Mesothelial cell of epicardium (in vitro differentiated cells): ENCODE data around the gene TULP4. TPM values are rescaled to one million over a fixed set of nuclear protein-coding genes. Genes with fewer than 3 reads are reported as not detected.

ENCODE experiments used
- DNase-seq, 2 experiments: peaks; one replicate each; pipeline ENCODE4 v3.0.0; 2021; ENCODE audit warnings: low spot score in 2 of 2; ENCODE audit not compliant: unreplicated experiment in 2 of 2
- H3K27ac Mint-ChIP-seq: 2 replicates; pipeline ENCODE4 v1.8.0; 2021; ENCODE audit warnings: mixed read lengths
- H3K27me3 Mint-ChIP-seq: 2 replicates; pipeline ENCODE4 v1.8.0; 2021; ENCODE audit warnings: low read depth, mixed read lengths
- H3K36me3 Mint-ChIP-seq: 2 replicates; pipeline ENCODE4 v1.8.0; 2021; ENCODE audit warnings: mixed read lengths
- H3K4me1 Mint-ChIP-seq: 2 replicates; pipeline ENCODE4 v1.8.0; 2021; ENCODE audit warnings: mixed read lengths
- H3K4me3 Mint-ChIP-seq: 2 replicates; pipeline ENCODE4 v1.8.0; 2021; ENCODE audit warnings: mild to moderate bottlenecking, moderate library complexity, mixed read lengths
- H3K9me3 Mint-ChIP-seq: 2 replicates; pipeline ENCODE4 v1.8.0; 2021; ENCODE audit warnings: mixed read lengths
- total RNA-seq: library from RNA; stranded (reverse); gene quantifications from 3 replicates; pipeline ENCODE4 v1.2.1, GENCODE V29; 2021
- TF ChIP-seq, protein P1 (sequence below): fragments of 200-600 bp; sonication (generic); IDR thresholded peaks from one replicate; pipeline ENCODE4 v1.5.0; 2021; ENCODE audit warnings: antibody characterized with exemption; ENCODE audit not compliant: unreplicated experiment

The TULP4 gene
- total RNA-seq, 1 donor from 2014 or later, result 135 TPM

- Mint-ChIP-seq H3K36me3 (peaks cover 42% of the 10 kb centered on the region), H3K9me3 (no peaks in the 10 kb centered on the region), H3K27ac (no peak overlapping the region), H3K4me1 (no peaks in the 10 kb centered on the region), H3K4me3 (no peak overlapping the region), H3K27me3 (no peaks in the 10 kb centered on the region)
- DNase-seq, result no peak
- TF ChIP-seq, protein P1, sequence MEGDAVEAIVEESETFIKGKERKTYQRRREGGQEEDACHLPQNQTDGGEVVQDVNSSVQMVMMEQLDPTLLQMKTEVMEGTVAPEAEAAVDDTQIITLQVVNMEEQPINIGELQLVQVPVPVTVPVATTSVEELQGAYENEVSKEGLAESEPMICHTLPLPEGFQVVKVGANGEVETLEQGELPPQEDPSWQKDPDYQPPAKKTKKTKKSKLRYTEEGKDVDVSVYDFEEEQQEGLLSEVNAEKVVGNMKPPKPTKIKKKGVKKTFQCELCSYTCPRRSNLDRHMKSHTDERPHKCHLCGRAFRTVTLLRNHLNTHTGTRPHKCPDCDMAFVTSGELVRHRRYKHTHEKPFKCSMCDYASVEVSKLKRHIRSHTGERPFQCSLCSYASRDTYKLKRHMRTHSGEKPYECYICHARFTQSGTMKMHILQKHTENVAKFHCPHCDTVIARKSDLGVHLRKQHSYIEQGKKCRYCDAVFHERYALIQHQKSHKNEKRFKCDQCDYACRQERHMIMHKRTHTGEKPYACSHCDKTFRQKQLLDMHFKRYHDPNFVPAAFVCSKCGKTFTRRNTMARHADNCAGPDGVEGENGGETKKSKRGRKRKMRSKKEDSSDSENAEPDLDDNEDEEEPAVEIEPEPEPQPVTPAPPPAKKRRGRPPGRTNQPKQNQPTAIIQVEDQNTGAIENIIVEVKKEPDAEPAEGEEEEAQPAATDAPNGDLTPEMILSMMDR, result no peak
These were observed 187.9 kb downstream of the TULP4 start for GRCh38 chr6:158500016-158500735.

- Mint-ChIP-seq H3K27ac (no peak overlapping the region), H3K27me3 (no peaks in the 10 kb centered on the region), H3K4me3 (no peak overlapping the region), H3K36me3 (peaks cover 44% of the 10 kb centered on the region), H3K9me3 (no peaks in the 10 kb centered on the region), H3K4me1 (no peaks in the 10 kb centered on the region)
- TF ChIP-seq, protein P1, result no peak
- DNase-seq, result no peak
These were observed 189.3 kb downstream of the TULP4 start for GRCh38 chr6:158501360-158502262.

GRCh38 chr6:158502263-158502950, 190.1 kb downstream of the TULP4 start:
- Mint-ChIP-seq H3K4me3 (no peak overlapping the region), H3K4me1 (no peaks in the 10 kb centered on the region), H3K27me3 (no peaks in the 10 kb centered on the region), H3K9me3 (no peaks in the 10 kb centered on the region), H3K36me3 (peaks cover 49% of the 10 kb centered on the region), H3K27ac (no peak overlapping the region)
- TF ChIP-seq, protein P1, result no peak
- DNase-seq, result no peak

GRCh38 chr6:158503222-158503621, 191.0 kb downstream of the TULP4 start:
- H3K4me1 Mint-ChIP-seq, result no peaks in the 10 kb centered on the region
- no peak for DNase-seq
- TF ChIP-seq, protein P1, result no peak
- H3K27ac Mint-ChIP-seq, result no peak overlapping the region
- peaks cover 57% of the 10 kb centered on the region for H3K36me3 Mint-ChIP-seq
- no peak overlapping the region for H3K4me3 Mint-ChIP-seq
- no peaks in the 10 kb centered on the region for H3K9me3 Mint-ChIP-seq
- H3K27me3 Mint-ChIP-seq, result no peaks in the 10 kb centered on the region

DNA sequence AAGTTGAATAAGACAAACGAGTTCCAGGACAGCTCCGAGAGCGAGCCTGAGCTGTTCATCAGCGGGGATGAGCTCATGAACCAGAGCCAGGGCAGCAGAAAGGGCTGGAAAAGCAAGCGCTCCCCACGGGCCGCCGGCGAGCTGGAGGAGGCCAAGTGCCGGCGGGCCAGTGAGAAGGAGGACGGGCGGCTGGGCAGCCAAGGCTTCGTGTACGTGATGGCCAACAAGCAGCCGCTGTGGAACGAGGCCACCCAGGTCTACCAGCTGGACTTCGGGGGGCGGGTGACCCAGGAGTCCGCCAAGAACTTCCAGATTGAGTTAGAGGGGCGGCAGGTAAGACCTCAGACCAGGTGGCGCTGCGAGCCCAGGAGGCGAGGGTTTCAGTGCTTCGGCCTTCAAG, 191.6 kb downstream of the TULP4 start:
- Mint-ChIP-seq H3K4me3 (no peak overlapping the region), H3K9me3 (no peaks in the 10 kb centered on the region), H3K4me1 (no peaks in the 10 kb centered on the region), H3K27me3 (no peaks in the 10 kb centered on the region), H3K27ac (no peak overlapping the region), H3K36me3 (peaks cover 53% of the 10 kb centered on the region)
- no peak for DNase-seq
- TF ChIP-seq, protein P1, result no peak
